PC-3 (cell line): ENCODE results near the gene BIRC7.

Experiments
- CTCF ChIP-seq: fragments of 300-600 bp; sonication (generic); conservative IDR thresholded peaks from 2 replicates; pipeline ENCODE4 v1.5.1; 2017; ENCODE audit warnings: antibody characterized with exemption, low read depth, mild to moderate bottlenecking, low read length
- EZH2phosphoT487 ChIP-seq: fragments of 300-600 bp; sonication (generic); IDR thresholded peaks from 2 replicates; pipeline ENCODE4 v1.6.1; 2018; ENCODE audit warnings: mild to moderate bottlenecking, antibody characterized with exemption, low read length, borderline replicate concordance

- TF ChIP-seq EZH2phosphoT487: no peak
- TF ChIP-seq CTCF: no peak
These were observed 30.3 kb downstream of the BIRC7 start for GRCh38 chr20:63265891-63266515.
